Hematopoietic multipotent progenitor cell (in vitro differentiated cells): ENCODE data around the gene CCDC160. TPM values are rescaled to one million over a fixed set of nuclear protein-coding genes. Genes with fewer than 3 reads are reported as not detected.
"Not testable (repeated sequence)": the region's sequence is repeated elsewhere in the genome, so short reads cannot be mapped to it uniquely, and the experiment has no call there.

Experiments
- DNase-seq, 3 donors: peaks; one replicate each; pipeline ENCODE4 v3.0.0-alpha.2; 2011 to 2015; ENCODE audit warnings: low read depth in 2 of 3, low spot score in 2 of 3
- total RNA-seq: library from RNA; depleted of rRNA; stranded (reverse); fragments of >200 nt; gene quantifications from one replicate; pipeline ENCODE4 v1.2.3, GENCODE V29; 2012

CCDC160 gene
- not detected for total RNA-seq

DNA sequence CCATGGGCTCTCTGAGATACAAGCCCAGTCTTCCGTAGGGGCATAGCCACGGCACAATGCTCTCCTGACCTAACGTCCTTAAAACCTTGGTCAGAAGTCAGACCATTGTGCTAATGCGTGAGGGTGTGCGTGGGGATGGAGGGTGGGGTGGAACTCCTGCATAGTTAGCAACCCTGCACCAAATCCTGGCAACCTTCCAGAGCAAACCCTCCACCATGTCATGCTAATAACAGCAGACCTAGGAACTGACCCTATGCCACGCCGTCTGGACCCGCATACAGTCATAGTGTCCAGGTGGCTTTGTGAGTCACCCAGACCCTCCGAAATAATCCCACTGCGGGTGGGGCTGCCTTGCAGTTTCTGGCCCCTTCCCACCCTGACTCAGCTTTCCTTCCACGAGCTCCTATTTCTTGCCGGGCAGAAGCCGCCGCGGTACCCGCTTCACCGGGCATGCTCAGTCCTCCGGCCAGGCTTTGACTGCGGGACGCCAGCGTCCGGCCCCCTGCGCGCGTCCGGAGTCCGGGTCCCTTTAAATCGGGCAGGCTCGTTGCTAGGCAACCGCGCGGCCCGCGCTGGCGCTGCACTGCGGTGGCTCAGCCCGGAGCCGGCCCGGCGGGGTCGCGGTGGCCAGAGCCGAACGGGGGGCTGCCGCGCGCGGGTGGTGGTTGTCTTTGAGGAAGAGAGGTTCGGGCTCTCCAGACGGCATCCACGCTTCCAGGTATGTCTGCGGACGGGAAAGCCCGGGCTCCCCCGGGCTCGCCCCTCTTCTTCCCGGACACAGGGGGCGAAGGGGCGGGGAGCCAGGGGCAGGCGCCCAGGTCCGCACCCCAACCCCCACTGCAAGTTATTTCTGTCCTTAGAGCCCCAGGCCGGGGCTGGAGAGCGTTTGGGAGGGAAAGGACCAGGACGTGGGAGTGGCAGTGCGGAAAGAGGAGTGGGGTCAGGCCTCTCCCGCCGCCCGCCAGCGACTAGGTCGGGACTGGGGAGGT, at the start of gene CCDC160:
Gene CCDC160, plus strand, starts transcription at position 557 of the 989 bp plus-strand sequence. CDS start 7,619 bp downstream, outside the sequence.
- peak in 1 of 3 donors; percentile 5 for DNase-seq

DNA sequence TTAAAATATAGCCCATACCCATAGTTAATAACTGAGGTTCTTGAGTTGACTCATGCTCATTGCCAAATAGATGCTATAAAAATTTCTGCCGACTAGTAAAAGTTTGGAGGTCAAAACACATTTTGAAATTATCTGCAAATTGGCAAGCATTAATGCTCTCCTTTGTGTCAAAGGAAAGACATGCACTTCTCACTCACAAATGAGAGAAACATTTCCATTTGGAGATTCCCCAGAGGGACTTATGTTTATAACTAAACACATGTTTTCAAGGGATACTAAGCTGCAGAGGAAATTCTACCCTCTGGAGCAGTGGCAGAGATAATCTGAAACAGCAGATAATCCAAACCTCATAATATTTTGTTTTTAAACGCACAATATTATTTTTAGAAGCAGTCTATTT, 45.7 kb upstream of the CCDC160 start:
- no peak for DNase-seq

DNA sequence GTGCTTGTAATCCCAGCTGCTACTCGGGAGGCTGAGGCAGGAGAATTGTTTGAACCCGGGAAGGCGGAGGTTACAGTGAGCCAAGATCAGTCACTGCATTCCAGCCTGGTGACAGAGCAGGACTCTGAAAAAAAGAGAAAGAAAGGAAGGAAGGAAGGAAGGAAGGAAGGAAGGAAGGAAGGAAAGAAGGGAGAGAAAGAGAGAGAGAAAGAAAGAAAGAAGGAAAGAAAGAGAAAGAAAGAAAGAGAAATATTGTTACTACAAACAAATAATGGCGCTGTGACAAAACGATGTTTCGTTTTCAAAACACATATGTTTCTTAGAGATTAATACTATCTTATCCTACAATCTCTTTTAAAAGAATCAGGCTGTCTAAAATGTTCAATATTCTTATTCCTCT, 42.1 kb upstream of the CCDC160 start:
- DNase-seq: no peak

DNA sequence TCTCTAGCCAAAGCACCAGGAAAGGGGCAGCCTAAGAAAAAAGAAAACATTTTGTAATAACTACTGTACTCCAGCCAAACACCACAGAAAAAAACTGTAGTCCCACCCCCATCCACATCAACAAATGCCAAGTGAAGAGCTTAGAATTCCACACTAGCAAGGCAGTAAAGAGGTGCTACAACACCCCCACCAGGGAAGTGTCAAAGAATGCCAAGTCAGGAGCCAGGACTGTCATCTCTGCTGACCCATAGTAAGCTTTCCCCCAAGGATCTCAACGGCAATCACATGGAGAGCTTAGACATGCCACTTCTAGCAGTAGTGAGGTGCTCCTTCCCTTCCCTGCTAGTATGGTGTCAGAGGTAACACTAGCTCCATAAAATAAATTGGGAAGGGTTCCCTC, 34.4 kb upstream of the CCDC160 start:
- no peak for DNase-seq

DNA sequence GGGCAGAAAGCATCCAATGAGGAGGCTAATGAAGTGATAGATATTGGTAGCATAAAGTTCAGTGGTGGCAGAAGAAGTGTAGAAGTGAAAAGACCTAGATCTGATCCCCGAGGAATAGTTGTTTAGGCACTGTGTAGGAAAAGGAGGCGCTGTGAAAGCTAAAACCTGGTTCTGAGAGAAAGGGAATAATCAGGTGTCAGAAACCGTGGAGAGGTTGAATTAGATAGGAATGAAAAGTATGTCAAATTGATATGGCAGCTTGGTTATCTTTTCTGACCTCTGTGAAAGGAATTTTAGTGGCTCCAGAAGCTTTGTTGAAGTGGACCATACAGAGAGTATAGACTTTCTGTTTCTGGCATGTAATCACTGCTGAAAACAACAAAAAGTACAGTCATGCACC, 30.8 kb upstream of the CCDC160 start:
- no peak for DNase-seq

DNA sequence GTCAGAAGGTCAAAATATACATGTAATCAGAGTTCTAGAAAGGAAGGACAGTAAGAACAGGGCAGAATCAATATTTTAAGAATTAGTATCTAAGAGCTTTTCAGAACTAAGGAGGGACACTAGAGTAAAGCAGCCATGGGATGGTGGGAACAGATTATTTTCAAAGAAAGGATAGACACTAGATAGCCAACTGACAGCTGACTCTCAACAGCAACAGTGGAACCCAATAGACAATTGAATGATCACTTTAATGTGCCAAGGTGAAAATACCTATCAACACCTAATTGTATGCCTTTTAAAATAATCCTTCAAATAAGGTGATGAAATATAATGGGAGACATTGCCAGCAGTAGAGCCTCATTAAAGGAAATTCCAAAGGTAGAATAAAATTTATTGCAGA, 26.5 kb upstream of the CCDC160 start:
- DNase-seq: peak in 1 of 3 donors; percentile 1

DNA sequence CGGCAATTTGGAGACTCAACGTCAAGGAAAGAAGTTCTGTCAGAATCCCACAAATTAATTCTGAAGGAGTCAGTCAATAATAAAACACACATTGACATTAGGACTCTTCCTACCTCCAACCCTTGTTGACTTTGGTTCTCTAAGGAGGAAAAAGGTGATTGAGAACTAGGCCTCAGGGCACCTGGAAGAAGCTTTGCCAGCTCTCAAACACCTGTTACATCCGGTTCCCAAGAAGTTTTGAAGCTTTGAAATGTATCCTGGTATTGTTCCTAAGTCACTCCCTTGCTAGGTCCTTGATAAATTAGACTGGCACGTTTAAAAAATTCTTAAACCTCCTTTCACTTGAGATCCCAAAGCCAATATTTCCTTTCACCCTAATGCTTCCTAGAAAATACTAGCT, 1.7 kb upstream of the CCDC160 start:
- DNase-seq: no peak

DNA sequence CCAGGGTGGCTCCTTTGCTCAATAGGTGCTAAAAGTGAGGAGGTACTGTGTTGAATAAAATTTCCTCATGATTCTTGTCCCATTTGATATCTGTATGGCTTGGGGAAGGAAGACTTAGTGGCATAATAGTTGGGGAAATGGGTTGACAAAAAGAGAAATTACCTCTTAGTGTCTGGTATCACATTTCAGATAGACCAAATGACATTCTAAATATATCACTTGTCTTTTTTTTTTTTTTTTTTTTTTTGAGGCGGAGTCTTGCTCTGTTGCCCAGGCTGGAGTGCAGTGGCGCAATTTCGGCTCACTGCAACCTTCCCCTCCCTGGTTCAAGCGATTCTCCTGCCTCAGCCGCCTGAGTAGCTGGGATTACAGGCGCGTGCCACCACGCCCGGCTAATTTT, 1.2 kb downstream of the CCDC160 start:
- not testable (repeated sequence) for DNase-seq

DNA sequence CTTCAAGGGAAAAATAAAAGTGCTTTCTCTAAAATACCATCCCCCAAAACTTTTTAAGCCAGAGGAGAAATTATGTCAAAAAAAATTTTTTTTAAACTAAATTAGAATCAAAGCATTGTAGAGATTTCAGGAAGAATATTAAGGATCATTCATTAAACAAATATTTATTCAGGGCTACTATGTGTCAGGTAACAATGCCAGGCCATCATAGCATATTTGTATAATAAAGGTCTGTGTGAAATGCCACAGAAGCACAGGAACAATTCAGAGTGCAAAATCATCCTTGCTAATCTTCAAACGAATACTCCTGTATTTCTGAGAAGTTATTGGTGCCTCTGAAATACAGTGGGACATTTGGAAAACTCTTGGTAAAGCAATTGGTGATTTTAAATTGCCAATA, 2.0 kb downstream of the CCDC160 start:
- no peak for DNase-seq

DNA sequence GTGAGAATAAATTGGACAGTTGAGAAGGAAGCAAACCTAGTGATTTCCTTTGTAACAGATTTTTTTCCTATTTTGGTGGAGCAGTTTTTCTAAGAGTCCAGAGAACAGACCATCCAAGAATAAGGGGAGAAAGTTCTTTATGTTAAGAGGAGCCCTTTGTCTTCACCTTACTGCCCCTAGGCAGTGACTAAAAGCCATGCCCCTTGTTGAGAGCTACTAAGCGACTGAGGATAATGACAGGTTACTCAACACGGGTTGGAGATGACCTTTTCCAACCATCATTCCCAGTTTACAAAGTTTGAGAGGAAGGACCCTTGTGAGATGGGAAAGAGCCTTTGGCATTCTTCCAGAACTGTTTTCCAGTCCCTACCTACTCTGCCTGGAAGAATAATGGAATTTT, 3.2 kb downstream of the CCDC160 start:
- DNase-seq: no peak

DNA sequence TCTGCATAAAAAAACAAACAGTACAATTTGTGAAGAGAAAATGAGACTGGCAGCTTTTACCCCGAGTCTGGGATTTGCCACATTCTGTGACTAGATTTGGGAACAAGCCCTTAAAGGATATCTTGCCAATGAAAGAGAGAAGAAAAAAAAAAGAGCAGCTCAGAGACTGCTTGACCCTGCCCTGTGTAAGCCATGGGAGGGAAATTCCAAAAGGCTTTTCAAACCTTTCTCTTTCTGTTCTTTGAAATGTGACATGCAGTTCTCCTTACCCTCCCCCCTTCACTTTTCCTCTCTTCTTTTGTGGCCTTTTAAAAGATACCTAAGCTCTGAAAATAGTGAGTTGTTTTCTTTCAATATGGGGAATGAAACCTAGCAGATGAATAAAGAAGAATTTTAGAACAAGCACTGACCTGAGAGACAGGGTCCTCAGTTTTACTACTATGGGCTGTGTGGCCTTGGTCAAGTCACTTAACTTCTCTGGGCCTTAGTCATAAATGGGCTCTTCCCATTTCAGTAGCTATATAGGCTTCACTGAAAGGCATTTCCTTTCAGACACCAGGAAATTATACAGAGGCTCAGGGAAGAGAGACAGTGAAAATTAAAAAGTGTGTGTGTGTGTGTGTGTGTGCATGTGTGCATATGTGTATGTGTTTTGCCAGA, 5.1 kb downstream of the CCDC160 start:
- no peak for DNase-seq

DNA sequence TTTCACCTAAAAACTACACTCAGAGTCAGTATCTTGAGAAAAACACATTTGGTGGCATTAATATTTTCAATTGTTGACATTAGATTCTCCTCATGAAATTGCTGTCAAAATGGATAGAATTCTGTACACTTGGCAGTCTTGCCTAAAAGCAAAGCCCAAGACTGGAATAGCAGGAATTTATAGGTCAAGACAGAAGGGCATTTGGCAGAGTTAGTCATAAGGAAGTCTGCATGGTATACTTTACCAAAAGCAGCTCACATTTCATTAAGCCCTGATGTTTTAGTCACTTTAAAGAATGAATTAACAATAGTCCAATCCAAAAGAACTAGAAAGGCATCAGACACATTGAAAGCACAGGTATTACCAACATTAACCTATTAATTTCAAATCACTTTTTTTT, 7.1 kb downstream of the CCDC160 start:
- no peak for DNase-seq

DNA sequence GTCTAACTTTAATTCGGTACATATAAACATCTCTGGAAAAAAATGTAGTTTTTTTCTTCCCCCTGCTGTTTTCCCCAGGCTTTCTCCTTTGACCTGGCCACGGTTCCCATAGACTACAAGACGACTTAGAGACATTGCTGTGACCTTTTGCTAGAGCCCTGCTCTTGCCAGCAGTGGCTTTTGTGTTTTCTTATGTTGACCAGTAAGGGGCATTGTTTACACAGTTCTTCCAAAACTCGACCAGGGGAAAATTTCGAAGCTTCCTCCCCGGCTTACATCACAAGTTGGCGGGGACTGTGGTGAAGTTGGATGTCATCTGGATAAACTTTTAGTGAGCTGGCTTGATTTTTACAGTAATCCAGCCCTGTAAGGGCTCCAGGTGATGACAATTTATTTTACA, 9.3 kb downstream of the CCDC160 start:
- DNase-seq: no peak

DNA sequence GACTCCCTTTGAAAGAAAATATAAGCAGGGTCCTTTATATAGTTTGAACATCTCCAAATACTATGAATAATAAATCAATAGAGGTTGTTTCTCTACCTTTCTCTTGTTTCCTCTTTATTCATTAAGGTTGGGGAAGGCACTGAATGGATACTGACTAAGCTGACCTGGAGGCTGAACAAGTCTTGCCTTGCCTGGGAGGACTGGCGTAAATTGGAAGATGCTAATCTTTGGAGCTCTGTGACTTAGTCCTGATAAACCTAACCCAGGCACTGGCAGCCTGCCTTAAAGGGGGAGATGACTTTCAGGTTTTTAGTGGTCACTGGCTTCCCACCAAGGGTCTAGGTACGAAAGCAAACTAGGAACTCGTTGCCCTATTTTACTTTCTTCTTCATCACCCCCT, 10.5 kb downstream of the CCDC160 start:
- DNase-seq: no peak

DNA sequence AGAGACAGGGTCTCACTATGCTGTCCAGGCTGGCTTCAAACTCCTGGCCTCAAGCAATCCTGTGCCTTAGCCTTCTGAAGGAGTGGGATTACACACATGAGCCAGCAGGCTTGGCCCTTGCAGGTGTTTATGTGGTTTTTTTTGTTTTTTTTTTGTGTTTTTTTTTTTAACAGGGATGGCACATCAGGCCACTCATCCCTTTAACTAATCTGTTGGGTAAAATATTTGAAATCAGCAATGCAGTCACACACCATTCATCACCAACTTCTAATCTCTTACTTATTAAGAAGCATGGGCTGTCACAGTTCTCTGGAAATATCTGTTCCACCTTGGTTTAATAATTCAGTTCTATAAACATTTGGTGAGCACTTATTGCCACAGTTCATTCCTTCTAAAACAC, 12.3 kb downstream of the CCDC160 start:
- no peak for DNase-seq

DNA sequence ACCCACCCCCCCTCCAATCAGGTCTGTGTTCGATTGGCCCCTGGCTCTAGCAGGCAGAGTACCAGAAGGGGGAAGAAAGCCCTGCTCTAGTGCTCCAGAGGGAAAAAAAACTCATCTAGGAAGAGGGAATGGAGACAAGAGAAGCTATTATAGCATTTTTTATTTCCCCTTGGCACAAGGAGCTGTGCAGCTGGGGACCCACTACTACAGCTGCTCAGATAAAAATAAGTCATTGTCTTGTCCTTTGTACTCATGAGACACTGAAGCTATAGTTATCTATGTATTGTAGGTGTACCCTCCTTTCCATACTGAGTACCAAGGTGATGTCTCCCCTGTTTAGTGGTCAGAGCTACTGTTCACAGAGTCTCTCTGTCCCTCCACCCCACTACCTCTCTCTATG, 14.3 kb downstream of the CCDC160 start:
- DNase-seq: no peak

DNA sequence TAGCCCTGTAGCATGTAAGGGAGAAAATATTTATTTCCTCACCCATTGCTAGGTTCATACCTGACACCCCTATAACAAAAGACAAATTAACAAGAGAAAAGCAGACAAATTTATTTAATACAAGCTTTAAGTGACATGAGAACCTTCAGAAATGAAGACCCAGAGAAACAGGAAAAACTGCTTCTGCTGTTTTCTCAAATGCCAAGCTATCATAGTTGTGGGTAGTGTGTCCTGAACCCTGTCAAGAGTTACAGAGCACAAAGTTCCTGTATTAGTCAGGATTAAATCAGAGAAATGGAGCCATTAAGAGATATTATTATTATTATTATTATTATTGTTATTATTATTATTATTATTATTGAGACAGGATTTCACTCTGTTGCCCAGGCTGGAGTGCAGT, 17.5 kb downstream of the CCDC160 start:
- no peak for DNase-seq

DNA sequence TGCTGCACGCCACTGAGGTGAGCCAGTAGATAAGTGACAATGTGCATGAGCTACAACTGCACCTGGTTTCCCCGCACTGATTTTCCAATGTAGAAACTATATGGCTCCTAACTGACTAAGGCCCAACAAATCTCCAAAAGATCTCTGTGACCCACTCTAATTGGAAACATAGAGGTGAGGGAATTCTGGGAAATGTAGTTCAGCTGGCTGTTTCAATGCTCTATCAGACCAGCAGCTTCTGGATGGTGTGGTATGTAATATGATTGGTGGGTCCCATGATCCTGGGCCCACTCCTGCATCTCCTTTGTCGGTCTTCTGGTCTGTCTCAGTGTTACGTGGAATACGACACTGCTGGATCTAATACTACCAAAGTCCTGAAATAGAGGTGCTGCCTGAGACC, 18.6 kb downstream of the CCDC160 start:
- DNase-seq: no peak

DNA sequence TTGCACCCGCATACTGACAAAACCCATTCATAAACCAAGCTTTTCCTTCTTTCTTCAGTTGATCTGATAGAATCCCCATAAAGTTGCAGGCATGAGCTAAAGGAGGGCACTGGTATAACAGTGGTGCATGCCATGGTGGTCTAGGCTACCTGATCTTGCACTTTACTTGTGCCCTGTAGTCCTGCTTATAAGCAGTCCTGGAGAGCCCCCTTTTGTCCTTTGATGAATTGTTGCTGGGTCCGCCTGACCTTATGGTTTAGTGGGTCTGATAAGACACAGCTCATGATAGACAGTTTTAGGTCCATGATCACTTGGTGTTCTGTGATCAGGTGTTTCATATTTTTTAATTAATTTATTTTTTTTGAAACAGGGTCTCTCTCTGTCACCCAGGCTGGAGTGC, 19.7 kb downstream of the CCDC160 start:
- DNase-seq: no peak

DNA sequence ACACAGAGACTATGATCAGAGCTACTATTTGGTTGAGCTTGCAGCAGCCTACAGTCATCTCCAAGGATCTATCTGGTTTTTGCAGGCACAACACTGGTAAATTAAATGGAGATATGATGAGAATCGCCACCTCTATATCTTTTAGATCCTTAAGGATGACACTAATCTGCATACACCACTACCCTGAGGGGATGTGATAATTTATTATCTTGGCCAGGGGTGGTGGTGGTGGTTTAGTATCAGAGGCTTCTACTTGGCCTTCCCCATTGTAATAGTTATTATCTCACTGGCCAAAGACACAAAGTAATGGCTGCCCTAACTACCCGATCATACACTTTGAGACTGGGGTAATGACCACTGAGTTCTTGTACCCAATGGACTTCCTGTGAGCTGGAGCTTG, 21.2 kb downstream of the CCDC160 start:
- no peak for DNase-seq

DNA sequence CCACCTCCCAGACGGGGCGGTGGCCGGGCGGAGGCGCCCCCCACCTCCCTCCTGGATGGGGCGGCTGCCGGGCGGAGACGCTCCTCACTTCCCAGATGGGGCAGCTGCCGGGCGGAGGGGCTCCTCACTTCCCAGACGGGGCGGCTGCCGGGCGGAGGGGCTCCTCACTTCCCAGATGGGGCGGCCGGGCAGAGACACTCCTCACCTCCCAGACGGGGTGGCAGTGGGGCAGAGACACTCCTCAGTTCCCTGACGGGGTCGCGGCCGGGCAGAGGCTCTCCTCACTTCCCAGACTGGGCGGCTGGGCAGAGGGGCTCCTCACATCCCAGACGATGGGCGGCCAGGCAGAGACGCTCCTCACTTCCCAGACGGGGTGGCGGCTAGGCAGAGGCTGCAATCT, 49.0 kb downstream of the CCDC160 start:
- DNase-seq: not testable (repeated sequence)

DNA sequence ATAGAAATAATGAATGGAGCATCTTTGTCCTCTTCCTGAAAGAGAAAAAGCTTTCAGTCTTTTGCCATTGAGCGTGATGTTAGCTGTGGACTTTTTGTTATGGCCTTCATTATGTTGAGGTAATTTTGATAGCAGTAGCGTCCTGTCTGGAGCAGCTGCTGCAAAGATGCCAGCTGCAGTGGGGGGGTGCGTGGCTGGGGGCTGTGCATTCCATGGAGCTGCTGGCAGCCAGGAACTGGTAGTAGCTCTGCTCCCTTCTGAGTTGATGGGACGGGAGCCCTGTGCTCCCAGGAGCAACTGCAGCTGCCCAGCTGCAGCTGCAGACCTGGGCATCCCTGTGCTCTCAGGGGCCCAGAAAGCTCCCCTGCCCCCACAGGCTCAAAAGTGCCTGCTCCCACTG, 50.4 kb downstream of the CCDC160 start:
- DNase-seq: no peak
